A549 treated with RU486 at 1 μM for 4 hours (cell line): ENCODE results near the gene C10orf67. TPM values are rescaled to one million over a fixed set of nuclear protein-coding genes. Genes with fewer than 3 reads are reported as not detected.

Experiments
- total RNA-seq: library from RNA; stranded (reverse); fragments of 200-300 nt; extraction: Qiagen RNA extraction; gene quantifications from 5 replicates; pipeline ENCODE4 v1.2.3, GENCODE V29; 2022; ENCODE audit warnings: low read depth

The C10orf67 gene
- total RNA-seq = 0.03 to 0.24 TPM (median 0.13 TPM) in 4 of 5 replicates, not detected in the other

GRCh38 chr10:23344241-23344841 is at the start of gene C10orf67:
C10orf67 (minus strand) TSS chr10:23344797; CDS start chr10:23344774, 23 bp downstream.

GRCh38 chr10:23191764-23192711 is 152.6 kb downstream of the C10orf67 start, which contains the start of gene PTF1A:
PTF1A (plus strand) TSS chr10:23192312; CDS start chr10:23192531, 219 bp downstream.

Other genes starting within 250 kb of the C10orf67 start
- 10.8 to 18.7 TPM (median 16.8 TPM) in 5 replicates for gene MSRB2, start 249.2 kb downstream of the C10orf67 start, total RNA-seq
- not detected in 5 replicates for gene PTF1A, start 152.5 kb downstream of the C10orf67 start, total RNA-seq
- gene OTUD1, start 94.3 kb upstream of the C10orf67 start, total RNA-seq = 2.0 to 4.8 TPM (median 4.1 TPM) in 5 replicates